Measurements from ENCODE around the gene FAM120AOS.

Gene FAM120AOS

GRCh38 chr9:93398471-93398870, 54.9 kb downstream of the FAM120AOS start:
- no peak for TF ChIP-seq CTCF (IDR thresholded peaks at IDR 0.05)

DNA sequence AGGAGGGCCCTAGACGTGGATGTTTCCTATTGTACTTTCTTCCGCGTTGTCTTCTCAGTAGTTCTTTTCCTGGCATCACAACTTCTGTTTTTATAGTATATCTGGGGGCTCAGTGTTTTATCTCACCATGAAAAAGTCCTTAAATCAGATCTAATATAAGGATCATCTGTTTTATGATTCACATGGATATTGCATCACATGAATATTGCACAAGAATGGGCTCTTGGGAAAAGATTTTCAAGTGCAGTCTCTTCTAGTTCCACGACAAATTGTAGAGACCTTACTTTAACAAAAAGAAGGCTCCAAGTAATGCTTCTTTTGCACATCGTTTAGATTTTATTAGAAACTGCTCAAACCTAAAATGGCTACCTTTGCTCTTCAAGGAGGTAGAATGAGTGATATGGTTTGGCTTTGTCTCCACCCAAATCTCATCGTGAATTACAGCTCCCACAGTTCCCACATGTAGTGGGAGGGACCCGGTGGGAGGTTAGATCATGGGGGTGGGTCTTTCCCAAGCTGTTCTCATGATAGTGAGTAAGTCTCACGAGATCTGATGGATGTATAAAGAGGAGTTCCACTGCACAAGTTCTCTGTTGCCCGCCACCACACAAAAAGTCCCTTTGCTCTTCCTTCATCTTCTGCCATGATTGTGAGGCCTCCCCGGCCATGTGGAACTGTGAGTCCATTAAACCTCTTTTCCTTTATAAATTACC, 55.6 kb downstream of the FAM120AOS start:
- no peak for TF ChIP-seq CTCF (IDR thresholded peaks at IDR 0.05)
